SIG-M5 treated with dmso at 0.1 percent for 504 hours (cell line): Measurements from ENCODE around the gene CRYBA4.

Source experiments
- DNase-seq: peaks from one replicate; lab custom pipeline; 2025; ENCODE audit not compliant: unreplicated experiment; lab: John Stamatoyannopoulos, UW

The CRYBA4 gene

GRCh38 chr22:26621663-26622062 is at the start of gene CRYBA4:
TSS of gene CRYBA4 (plus strand) at chr22:26621963. CDS start at chr22:26622597, 634 bp downstream.
- DNase-seq: no peak

- peak; percentile 91 for DNase-seq
Measured at GRCh38 chr22:26573026-26573662, 48.6 kb upstream of the CRYBA4 start.

GRCh38 chr22:26574001-26574723 is 47.6 kb upstream of the CRYBA4 start:
- no peak for DNase-seq

DNA sequence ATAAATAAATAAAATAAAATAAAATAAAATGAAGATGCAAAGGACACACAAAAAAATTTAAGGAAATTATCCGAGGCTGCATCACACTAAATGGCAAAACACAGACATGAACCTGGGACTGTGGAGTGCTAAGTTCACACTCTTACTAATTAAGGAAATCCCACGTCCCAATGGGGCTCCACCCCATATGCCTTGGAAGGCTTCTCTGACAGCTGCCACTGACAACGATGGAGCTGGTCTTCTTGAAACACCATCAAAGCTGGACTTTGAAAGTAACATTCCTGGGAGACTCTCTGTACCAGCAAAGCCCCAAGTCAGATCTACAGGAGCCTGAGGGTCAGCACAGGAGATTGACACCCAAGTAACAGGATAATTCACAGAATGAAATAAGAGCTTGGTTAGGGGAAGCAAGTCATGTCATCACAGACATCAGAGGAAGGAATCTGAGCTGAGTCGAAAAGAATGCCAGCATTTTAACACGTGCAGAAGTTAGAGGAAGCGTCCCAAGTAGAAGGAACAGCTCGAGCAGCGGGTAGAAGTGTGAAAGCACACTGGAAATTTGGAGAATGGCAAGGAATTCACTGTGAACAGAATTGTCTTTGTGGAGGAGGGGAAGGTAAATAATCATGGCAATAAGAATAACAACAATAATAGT is 45.6 kb upstream of the CRYBA4 start:
- DNase-seq: no peak

DNA sequence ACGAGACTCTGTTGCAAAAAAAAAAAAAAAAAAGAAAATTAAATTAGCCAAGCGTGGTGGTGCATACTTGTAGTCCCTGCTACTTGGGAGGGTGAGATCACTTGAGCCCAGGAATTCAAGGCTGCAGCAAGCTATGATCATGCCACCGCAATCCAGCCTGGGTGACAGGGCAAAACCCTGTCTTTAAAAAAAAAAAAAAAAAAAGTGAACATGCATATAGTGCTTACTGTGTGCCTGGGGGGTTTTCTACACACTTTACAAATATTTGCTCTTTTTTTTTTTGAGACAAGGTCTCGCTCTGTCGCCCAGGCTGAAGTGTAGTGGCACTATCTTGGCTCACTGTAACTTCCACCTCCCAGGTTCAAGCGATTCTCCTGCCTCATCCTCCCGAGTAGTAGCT is 44.7 kb upstream of the CRYBA4 start:
- DNase-seq: no peak

GRCh38 chr22:26579331-26579886 is 42.4 kb upstream of the CRYBA4 start:
- DNase-seq: peak; percentile 37

GRCh38 chr22:26580240-26580962 is 41.4 kb upstream of the CRYBA4 start:
- no peak for DNase-seq

DNA sequence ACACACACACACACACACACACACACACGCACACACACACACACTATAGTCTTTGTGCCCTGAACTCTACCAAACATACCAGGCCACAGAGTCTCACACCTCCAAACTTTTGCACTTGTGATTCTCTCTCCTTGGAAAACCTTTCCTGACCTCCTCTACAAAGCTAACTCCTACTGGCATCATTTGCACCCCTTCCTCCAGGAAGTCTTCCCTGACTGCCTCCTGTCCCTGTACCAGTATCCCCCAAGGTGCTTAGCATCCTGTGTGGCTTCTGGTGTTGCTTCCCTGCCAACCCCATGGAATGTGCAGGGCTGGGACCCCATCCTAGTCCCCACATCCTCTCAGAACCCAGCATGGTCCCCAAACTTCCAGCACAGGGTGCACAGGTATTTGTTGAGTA is 40.7 kb upstream of the CRYBA4 start:
- no peak for DNase-seq

DNA sequence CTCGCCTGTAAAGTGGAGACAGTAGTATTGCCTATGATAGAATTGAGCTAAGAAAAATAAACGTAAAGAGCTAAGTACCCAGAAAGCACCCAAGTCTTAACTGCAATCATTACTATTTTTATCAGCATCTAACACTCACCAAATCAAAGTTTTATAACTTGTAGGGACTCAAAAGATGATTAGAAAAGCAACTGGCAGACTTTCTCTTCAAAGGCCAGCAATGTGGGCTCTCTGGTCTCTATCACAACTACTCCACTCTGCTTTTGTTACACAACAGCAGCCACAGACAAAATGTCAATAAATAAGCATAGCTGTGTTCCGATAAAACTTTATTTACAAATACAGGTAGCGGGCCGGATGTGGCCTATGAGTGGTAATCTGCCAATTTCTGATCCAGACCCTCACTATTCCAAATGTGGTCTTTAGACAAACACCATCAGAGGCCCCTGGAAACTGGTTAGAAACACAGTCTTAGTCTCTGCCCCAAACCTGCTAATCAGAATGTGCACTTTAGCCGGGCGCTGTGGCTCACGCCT is 40.1 kb upstream of the CRYBA4 start:
- DNase-seq: no peak

DNA sequence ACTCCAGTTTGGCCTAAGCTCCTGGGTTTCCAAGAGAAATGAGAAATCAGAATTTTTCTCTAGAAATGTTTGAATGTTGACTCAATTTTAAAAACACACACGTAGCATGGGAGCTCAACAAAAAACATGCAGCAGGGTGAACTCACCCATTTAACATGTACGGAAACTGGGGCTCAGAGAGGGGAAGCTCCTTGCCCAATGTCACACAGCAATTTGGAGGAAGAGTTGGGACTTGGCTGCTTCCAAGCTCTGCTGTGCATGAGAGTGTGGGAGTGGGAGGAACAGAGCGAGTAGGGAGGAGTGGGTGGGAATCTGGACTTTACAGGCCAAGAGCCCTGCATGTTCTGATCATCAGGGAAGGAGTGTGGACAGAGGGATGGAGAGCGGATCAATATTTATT is 37.8 kb upstream of the CRYBA4 start:
- DNase-seq: no peak

- no peak for DNase-seq
Measured at GRCh38 chr22:26585104-26585790, 36.5 kb upstream of the CRYBA4 start.

- no peak for DNase-seq
Measured at GRCh38 chr22:26586556-26587325, 35.0 kb upstream of the CRYBA4 start.

DNA sequence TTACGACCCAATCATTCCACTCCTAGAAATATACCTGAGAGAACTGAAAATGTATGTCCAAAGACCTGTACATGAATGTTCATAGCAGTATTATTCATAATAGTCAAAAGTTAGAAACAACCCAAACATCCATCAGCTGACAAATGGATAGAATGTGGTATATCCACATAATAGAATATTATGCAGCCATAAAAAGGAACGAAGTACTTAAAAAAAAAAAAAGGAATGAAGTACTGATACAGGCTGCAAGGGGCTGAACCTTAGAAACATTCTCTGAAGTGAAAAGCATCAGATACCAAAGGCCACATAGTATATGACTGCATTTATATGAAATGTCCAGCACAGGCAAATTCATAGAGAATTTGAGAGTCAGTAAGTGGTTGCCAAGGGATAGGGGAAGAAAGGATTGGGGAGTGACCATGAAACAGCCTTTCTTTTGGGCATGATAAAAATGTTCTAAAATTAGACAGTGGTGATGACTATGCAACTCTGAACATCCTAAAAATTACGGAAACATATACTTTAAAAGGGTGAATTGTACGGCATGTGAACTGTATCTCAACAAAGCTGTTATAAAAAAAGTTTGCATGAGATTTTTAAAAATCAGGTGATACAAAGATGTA is 33.7 kb upstream of the CRYBA4 start:
- peak; percentile 81 for DNase-seq

DNA sequence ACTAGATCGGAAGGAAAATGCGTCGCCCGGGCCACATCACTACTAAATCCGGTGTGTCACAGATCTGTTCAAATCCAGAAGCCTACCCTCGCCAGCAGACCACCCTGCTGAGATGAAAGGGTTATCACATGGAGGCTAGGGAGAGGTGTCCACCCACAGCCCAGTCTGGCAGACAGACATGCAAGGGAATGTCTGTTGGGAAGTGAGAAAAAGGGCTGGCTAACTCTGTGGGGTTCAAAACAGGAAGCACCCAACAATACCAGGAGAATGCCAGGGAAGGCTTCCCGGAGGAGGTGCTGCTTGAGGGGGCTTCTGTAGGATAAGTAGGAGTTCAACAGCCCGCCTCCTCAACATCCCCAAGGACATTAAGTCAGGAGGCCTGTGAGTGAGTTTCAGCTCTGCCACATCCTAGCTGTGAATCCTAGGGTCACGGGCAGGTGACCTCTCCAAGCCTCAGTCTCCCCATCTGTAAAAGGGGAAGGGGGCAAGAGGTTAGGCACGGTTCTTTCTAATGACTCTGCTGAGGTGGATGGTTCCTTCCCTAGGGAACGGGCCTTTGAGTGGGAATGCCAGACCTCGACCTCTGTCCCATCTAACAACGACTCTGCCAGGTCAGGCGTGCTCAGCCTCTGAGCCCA is 32.9 kb upstream of the CRYBA4 start:
- peak; percentile 29 for DNase-seq

DNA sequence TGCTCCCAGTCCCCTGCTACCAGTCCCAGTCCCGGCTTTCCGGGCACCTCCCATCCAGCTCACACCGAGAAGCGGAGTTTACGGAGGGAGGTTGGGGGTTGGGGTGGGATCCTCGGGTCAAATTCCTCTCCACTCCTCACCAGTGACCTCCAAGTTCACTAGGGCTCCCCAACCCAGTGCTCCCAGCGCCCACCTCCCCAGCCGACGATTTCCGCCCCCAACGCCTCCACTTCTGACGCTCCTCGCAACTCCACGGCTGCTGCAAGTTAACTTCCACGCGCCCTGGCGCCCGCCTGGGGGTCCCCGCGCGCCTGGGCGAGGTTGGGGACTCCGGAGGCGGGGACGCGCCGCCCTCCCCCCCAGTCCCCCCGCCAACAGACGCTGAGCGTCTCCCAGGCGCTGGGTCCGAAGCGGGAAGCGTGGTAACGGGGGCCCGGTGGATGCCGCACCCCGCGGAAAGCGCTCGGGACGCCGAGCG is 32.4 kb upstream of the CRYBA4 start:
- DNase-seq: peak; percentile 21

GRCh38 chr22:26589845-26590736 is 31.7 kb upstream of the CRYBA4 start, which contains the start of gene TPST2:
TSS of gene TPST2 (minus strand) at chr22:26590132. CDS start at chr22:26541630, 48,502 bp downstream.
- DNase-seq: peak; percentile 61

GRCh38 chr22:26592421-26592891 is 29.3 kb upstream of the CRYBA4 start:
- DNase-seq: peak; percentile 52
